Transverse colon (tissue), 4 donors: ENCODE data around the gene HINT2. TPM values are rescaled to one million over a fixed set of nuclear protein-coding genes. Genes with fewer than 3 reads are reported as not detected.

ENCODE experiments used
- DNase-seq: peaks from one replicate; pipeline ENCODE4 v3.0.0-alpha.2; 2019
- H3K27ac ChIP-seq, 4 donors: fragments of 200-600 bp; sonication (generic); 2 replicates each; pipeline ENCODE4 v1.5.1; 2016 to 2018; ENCODE audit warnings: inconsistent platforms in 4 of 4
- H3K27me3 ChIP-seq: fragments of 200-600 bp; sonication (generic); 2 replicates; pipeline ENCODE4 v1.5.1; 2017; ENCODE audit warnings: inconsistent platforms
- H3K36me3 ChIP-seq, 4 donors: fragments of 200-600 bp; sonication (generic); 2 replicates each; pipeline ENCODE4 v1.5.1; 2017 to 2019; ENCODE audit warnings: inconsistent platforms in 4 of 4
- H3K4me1 ChIP-seq, 4 donors: fragments of 200-600 bp; sonication (generic); 2 replicates each; pipeline ENCODE4 v1.5.1; 2017 to 2020; ENCODE audit warnings: inconsistent platforms in 4 of 4
- H3K4me3 ChIP-seq, 4 donors: fragments of 200-600 bp; sonication (generic); 1 replicate in 1 of 4; 2 replicates in 3 of 4; pipeline versions ENCODE4 v1.5.1 to v1.6.1; 2017 to 2019; ENCODE audit warnings: inconsistent platforms in 4 of 4
- H3K9me3 ChIP-seq, 2 donors: fragments of 200-600 bp; sonication (generic); 2 replicates each; pipeline ENCODE4 v1.5.1; 2017 to 2019; ENCODE audit warnings: inconsistent platforms in 2 of 2
- CTCF ChIP-seq, 5 experiments: fragments of 200-600 bp in 3 of 5; fragments of 450-650 bp in 2 of 5; sonication (generic) in 3 of 5; IDR thresholded peaks; 1 replicate in 2 of 5; 2 replicates in 3 of 5; pipeline ENCODE4 v1.5.1; 2016 to 2017; ENCODE audit warnings: antibody characterized with exemption in 5 of 5, inconsistent platforms in 3 of 5, mild to moderate bottlenecking in 2 of 5, moderate library complexity in 1 of 5
- EP300 ChIP-seq: sonication (generic); formaldehyde crosslinking; IDR thresholded peaks from one replicate; pipeline ENCODE4 v1.6.1; 2017; ENCODE audit warnings: antibody characterized with exemption, low read depth
- POLR2A ChIP-seq: fragments of 450-650 bp; IDR thresholded peaks from one replicate; pipeline ENCODE4 v1.6.1; 2016; ENCODE audit warnings: antibody characterized with exemption, mild to moderate bottlenecking, moderate library complexity
- POLR2AphosphoS5 ChIP-seq, 3 donors: sonication (generic); formaldehyde crosslinking; IDR thresholded peaks; one replicate each; pipeline ENCODE4 v1.6.1; 2016; ENCODE audit warnings: antibody characterized with exemption in 3 of 3
- WGBS, 2 donors: methylation state at CpG; one replicate each; pipeline ENCODE4 v1.1.5; 2018; ENCODE audit warnings: low coverage in 1 of 2; 5-methylcytosine and 5-hydroxymethylcytosine counted together
- in situ Hi-C, 4 donors: fragments of 200-750 bp; cut with MboI; loops; one replicate each; pipeline versions ENCODE4 v1.15.0 to v1.15.1; 2017; ENCODE audit warnings: low sequenced_read_pairs in 3 of 4, low pct_ligation_motif_present in 1 of 4, low pct_unique_long_range_greater_than_20kb in 1 of 4
- intact Hi-C: fragments of 100-400 bp; cut with DNase I; formaldehyde crosslinking; loops from one replicate; pipeline ENCODE4 v1.15.1; 2023; ENCODE audit warnings: low total_unique reads
- total RNA-seq, 4 donors: library from RNA; depleted of rRNA; stranded (reverse); fragments of >200 nt; gene quantifications; one replicate each; pipeline ENCODE4 v1.1.0, GENCODE V29; 2016

Gene HINT2
- total RNA-seq, 4 donors from 2014 or later: 16.8 to 58.0 (median 38.9) TPM

- in situ Hi-C loops (no loop called here), intact Hi-C loops (no loop called here)
- no peaks in the 10 kb centered on the region for H3K9me3 ChIP-seq
- H3K4me1 ChIP-seq: no peaks in the 10 kb centered on the region
- no peaks in the 10 kb centered on the region for H3K36me3 ChIP-seq
- no peak for DNase-seq
- no peak overlapping the region for H3K27ac ChIP-seq
- no peaks in the 10 kb centered on the region for H3K27me3 ChIP-seq
- H3K4me3 ChIP-seq: no peak overlapping the region
- no peak for TF ChIP-seq CTCF (IDR thresholded peaks at IDR 0.05)
- TF ChIP-seq POLR2A: no peak
- TF ChIP-seq POLR2AphosphoS5 (IDR thresholded peaks at IDR 0.05): no peak
- TF ChIP-seq EP300: no peak
- 75 to 83% methylated on average over 2 to 7 of the region's 7 CpGs for WGBS, 2 donors
These were observed 39.4 kb upstream of the HINT2 start for GRCh38 chr9:35854091-35854762.

- in situ Hi-C loops: no loop called here
- no peaks in the 10 kb centered on the region for H3K9me3 ChIP-seq
- DNase-seq: no peak
- H3K4me1 ChIP-seq: no peaks in the 10 kb centered on the region
- H3K36me3 ChIP-seq: no peaks in the 10 kb centered on the region
- no peak for TF ChIP-seq CTCF (IDR thresholded peaks at IDR 0.05)
- TF ChIP-seq EP300: no peak
- TF ChIP-seq POLR2AphosphoS5 (IDR thresholded peaks at IDR 0.05): no peak
- TF ChIP-seq POLR2A: no peak
- intact Hi-C loops: no loop called here
- WGBS, 2 donors: 60 to 86% methylated on average over 1 to 22 of the region's 25 CpGs
- no peak overlapping the region for H3K4me3 ChIP-seq
- H3K27me3 ChIP-seq: no peaks in the 10 kb centered on the region
- no peak overlapping the region for H3K27ac ChIP-seq
These were observed 38.3 kb upstream of the HINT2 start for GRCh38 chr9:35852876-35853865.

- WGBS, 2 donors: 78 to 80% methylated on average over 2 of the region's 2 CpGs
- Histone ChIP-seq H3K27me3 (no peaks in the 10 kb centered on the region), H3K9me3 (no peaks in the 10 kb centered on the region), H3K4me1 (peaks cover 0 to 7% (median 3%) of the 10 kb centered on the region in 4 donors), H3K27ac (no peak overlapping the region), H3K36me3 (no peaks in the 10 kb centered on the region), H3K4me3 (no peak overlapping the region)
- in situ Hi-C loops: no loop called here
- no peak for TF ChIP-seq EP300
- no peak for TF ChIP-seq CTCF (IDR thresholded peaks at IDR 0.05)
- no peak for TF ChIP-seq POLR2AphosphoS5 (IDR thresholded peaks at IDR 0.05)
- no peak for TF ChIP-seq POLR2A
- intact Hi-C loops: no loop called here
- no peak for DNase-seq
These were observed 37.5 kb upstream of the HINT2 start for GRCh38 chr9:35852267-35852815.
